Loucy (cell line): ENCODE results near the gene SDCCAG8.

Experiments
- H2AFZ ChIP-seq: fragments of 200-600 bp; sonication (generic); 2 replicates; pipeline ENCODE4 v1.6.0; 2016; ENCODE audit warnings: antibody characterized with exemption, mild to moderate bottlenecking, low read length, moderate library complexity
- H3F3A ChIP-seq: fragments of 200-600 bp; 2 replicates; pipeline ENCODE4 v1.6.0; 2016; ENCODE audit warnings: antibody characterized with exemption, low read depth, mild to moderate bottlenecking
- H3K27me3 ChIP-seq: fragments of 200-600 bp; sonication (generic); 2 replicates; pipeline ENCODE4 v1.6.1; 2014; ENCODE audit warnings: low read length, mild to moderate bottlenecking; ENCODE audit not compliant: insufficient read depth, poor library complexity, severe bottlenecking
- H3K36me3 ChIP-seq: fragments of 200-600 bp; sonication (generic); 2 replicates; pipeline ENCODE4 v1.6.1; 2016; ENCODE audit warnings: low read length; ENCODE audit not compliant: insufficient read depth
- H3K4me1 ChIP-seq: fragments of 200-600 bp; sonication (generic); 2 replicates; pipeline ENCODE4 v1.5.1; 2014; ENCODE audit warnings: low read length, mild to moderate bottlenecking; ENCODE audit not compliant: insufficient read depth, poor library complexity, severe bottlenecking
- H3K4me2 ChIP-seq: fragments of 200-600 bp; sonication (generic); 2 replicates; pipeline ENCODE4 v1.6.0; 2014; ENCODE audit warnings: antibody characterized with exemption, low read length, low read depth, mild to moderate bottlenecking; ENCODE audit not compliant: poor library complexity, severe bottlenecking
- H3K4me3 ChIP-seq: fragments of 200-600 bp; sonication (generic); 2 replicates; pipeline ENCODE4 v1.5.1; 2014; ENCODE audit warnings: low read length, mild to moderate bottlenecking, mixed read lengths; ENCODE audit not compliant: poor library complexity, severe bottlenecking
- H3K79me2 ChIP-seq: fragments of 200-600 bp; sonication (generic); 2 replicates; pipeline ENCODE4 v1.6.1; 2014; ENCODE audit warnings: low read length; ENCODE audit not compliant: insufficient read depth
- H3K9ac ChIP-seq: fragments of 200-600 bp; sonication (generic); 2 replicates; pipeline ENCODE4 v1.6.0; 2014; ENCODE audit warnings: mild to moderate bottlenecking, low read depth, low read length, moderate library complexity; ENCODE audit not compliant: poor library complexity, severe bottlenecking
- H3K9me2 ChIP-seq: fragments of 200-600 bp; sonication (generic); replicated peaks from 2 replicates; pipeline ENCODE4 v1.6.1; 2016; ENCODE audit warnings: low read depth, low read length, mixed read lengths
- H3K9me3 ChIP-seq: fragments of 200-600 bp; sonication (generic); 2 replicates; pipeline ENCODE4 v1.6.1; 2014; ENCODE audit warnings: mild to moderate bottlenecking, antibody characterized with exemption, low read length, low read depth; ENCODE audit not compliant: insufficient read depth
- H4K20me1 ChIP-seq: fragments of 200-600 bp; sonication (generic); 2 replicates; pipeline ENCODE4 v1.6.0; 2014; ENCODE audit warnings: antibody characterized with exemption, low read length, mild to moderate bottlenecking; ENCODE audit not compliant: insufficient read depth, poor library complexity, severe bottlenecking
- EZH2phosphoT487 ChIP-seq: fragments of 200-600 bp; IDR thresholded peaks from 2 replicates; pipeline ENCODE4 v1.6.1; 2018; ENCODE audit warnings: antibody characterized with exemption, mild to moderate bottlenecking, moderate library complexity, borderline replicate concordance
- TF ChIP-seq, protein P1 (sequence below): fragments of 200-600 bp; sonication (generic); conservative IDR thresholded peaks from 2 replicates; pipeline ENCODE4 v1.5.1; 2014; ENCODE audit warnings: mild to moderate bottlenecking, antibody characterized with exemption, low read length

SDCCAG8 gene

DNA sequence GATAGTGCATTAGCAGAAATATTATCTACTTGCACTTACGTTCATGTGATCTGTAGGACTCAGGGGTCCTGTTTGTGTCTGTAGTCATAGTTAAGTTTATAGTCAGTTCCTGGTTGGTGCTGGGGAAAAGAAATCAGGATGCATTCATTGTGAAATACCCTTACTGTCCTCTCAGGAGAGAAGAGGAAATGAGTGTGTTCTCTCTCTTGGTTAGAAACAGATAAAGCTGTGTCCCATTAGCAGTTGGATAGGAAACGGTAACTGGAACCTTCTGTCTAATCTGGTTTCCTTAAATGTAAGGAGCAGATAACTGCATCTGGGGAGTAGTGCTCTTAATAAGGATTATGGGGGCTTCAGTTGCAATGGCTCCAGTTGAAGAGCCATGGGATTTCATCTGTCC is 8.9 kb downstream of the SDCCAG8 start:
- H3K4me1 ChIP-seq = peaks cover 50% of the 10 kb centered on the region
- H3K36me3 ChIP-seq = no peaks in the 10 kb centered on the region
- H3K79me2 ChIP-seq = peaks cover 27% of the 10 kb centered on the region; the same call in 1 of the 2 replicates
- H3K9ac ChIP-seq = peak overlapping the region; percentile 59
- no peaks in the 10 kb centered on the region for H3K9me3 ChIP-seq
- H3K27me3 ChIP-seq = no peaks in the 10 kb centered on the region
- no peaks in the 10 kb centered on the region for H4K20me1 ChIP-seq
- no peak for TF ChIP-seq EZH2phosphoT487
- TF ChIP-seq, protein P1, sequence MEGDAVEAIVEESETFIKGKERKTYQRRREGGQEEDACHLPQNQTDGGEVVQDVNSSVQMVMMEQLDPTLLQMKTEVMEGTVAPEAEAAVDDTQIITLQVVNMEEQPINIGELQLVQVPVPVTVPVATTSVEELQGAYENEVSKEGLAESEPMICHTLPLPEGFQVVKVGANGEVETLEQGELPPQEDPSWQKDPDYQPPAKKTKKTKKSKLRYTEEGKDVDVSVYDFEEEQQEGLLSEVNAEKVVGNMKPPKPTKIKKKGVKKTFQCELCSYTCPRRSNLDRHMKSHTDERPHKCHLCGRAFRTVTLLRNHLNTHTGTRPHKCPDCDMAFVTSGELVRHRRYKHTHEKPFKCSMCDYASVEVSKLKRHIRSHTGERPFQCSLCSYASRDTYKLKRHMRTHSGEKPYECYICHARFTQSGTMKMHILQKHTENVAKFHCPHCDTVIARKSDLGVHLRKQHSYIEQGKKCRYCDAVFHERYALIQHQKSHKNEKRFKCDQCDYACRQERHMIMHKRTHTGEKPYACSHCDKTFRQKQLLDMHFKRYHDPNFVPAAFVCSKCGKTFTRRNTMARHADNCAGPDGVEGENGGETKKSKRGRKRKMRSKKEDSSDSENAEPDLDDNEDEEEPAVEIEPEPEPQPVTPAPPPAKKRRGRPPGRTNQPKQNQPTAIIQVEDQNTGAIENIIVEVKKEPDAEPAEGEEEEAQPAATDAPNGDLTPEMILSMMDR = no peak
- peak overlapping the region; percentile 13 for H3K4me3 ChIP-seq
- H3K4me2 ChIP-seq = peak overlapping the region; percentile 44
- no peak overlapping the region for H2AFZ ChIP-seq
- H3F3A ChIP-seq = no peaks in the 10 kb centered on the region
- no peaks in the 10 kb centered on the region for H3K9me2 ChIP-seq

GRCh38 chr1:243266231-243266630 is 10.4 kb downstream of the SDCCAG8 start:
- Histone ChIP-seq H3K36me3 (peaks cover 4% of the 10 kb centered on the region; the same call in 1 of the 2 replicates), H4K20me1 (no peaks in the 10 kb centered on the region), H3K27me3 (no peaks in the 10 kb centered on the region), H2AFZ (no peak overlapping the region), H3K9me3 (no peaks in the 10 kb centered on the region), H3K79me2 (peaks cover 17% of the 10 kb centered on the region; the same call in 1 of the 2 replicates), H3K9me2 (no peaks in the 10 kb centered on the region), H3F3A (no peaks in the 10 kb centered on the region), H3K9ac (no peak overlapping the region), H3K4me1 (peaks cover 38% of the 10 kb centered on the region), H3K4me2 (no peak overlapping the region), H3K4me3 (no peak overlapping the region)
- no peak for TF ChIP-seq EZH2phosphoT487
- TF ChIP-seq, protein P1 = no peak

GRCh38 chr1:243267471-243267880 is 11.6 kb downstream of the SDCCAG8 start:
- Histone ChIP-seq H3K9ac (no peak overlapping the region), H3K4me1 (peaks cover 34% of the 10 kb centered on the region), H3K4me2 (no peak overlapping the region), H2AFZ (no peak overlapping the region), H3K27me3 (no peaks in the 10 kb centered on the region), H3K9me3 (no peaks in the 10 kb centered on the region), H3K9me2 (no peaks in the 10 kb centered on the region), H3K79me2 (peaks cover 15% of the 10 kb centered on the region; the same call in 1 of the 2 replicates), H3F3A (no peaks in the 10 kb centered on the region), H3K4me3 (no peak overlapping the region), H3K36me3 (peaks cover 4% of the 10 kb centered on the region; the same call in 1 of the 2 replicates), H4K20me1 (no peaks in the 10 kb centered on the region)
- TF ChIP-seq EZH2phosphoT487 = no peak
- TF ChIP-seq, protein P1 = no peak
